Body of pancreas (tissue), 4 donors: ENCODE results near the gene ZEB2.

Experiments
- CTCF ChIP-seq, 7 experiments: fragments of 450-650 bp in 4 of 7; fragments of 200-600 bp in 3 of 7; sonication (generic) in 3 of 7; IDR thresholded peaks; one replicate each; pipeline ENCODE4 v1.5.1; 2016 to 2019; ENCODE audit warnings: antibody characterized with exemption in 7 of 7
- POLR2A ChIP-seq, 3 donors: fragments of 450-650 bp; IDR thresholded peaks; one replicate each; pipeline ENCODE4 v1.6.1; 2016; ENCODE audit warnings: antibody characterized with exemption in 3 of 3, mild to moderate bottlenecking in 2 of 3

DNA sequence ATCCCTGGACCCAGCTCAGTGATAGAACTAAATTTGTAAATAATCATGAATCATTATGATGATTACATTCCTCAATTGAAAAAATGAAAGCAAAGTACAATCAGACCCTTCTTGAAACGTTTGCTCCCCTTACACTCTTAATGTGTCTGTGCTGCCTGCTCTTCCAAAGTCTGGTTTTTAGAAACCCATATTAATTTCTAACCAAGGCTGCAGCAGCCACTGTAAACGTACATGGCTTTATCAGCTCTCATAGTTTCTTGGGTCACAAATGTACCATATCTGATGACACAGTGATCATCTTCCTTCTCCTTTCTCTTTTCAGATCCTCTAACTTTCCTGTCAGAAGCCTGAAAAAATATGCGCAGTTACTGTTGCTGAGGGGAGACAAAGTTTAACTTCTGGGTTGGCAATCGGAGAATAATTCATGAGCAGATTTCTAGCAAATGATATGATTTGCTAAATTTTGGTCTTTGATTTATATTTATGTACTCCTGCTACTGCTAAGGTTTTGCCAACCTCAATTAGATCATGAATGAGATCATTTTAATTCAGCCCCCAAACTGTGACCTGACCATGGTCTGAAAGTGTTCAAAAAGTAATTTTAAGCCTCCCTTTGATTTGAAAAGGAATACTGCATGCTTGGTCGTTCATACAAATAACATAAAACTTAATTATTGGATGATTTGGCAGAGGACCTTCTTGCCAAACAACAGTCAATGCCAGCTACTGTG lies 12.3 kb downstream of the ZEB2 start:
- TF ChIP-seq CTCF (IDR thresholded peaks at IDR 0.05): no peak
- no peak for TF ChIP-seq POLR2A (IDR thresholded peaks at IDR 0.05)
